HFF-Myc (cell line): ENCODE data around the gene PPP1R3G.
A peak's percentile ranks its signal among the peaks of the same experiment; 100 is the strongest.
"Not testable (repeated sequence)": the region's sequence is repeated elsewhere in the genome, so short reads cannot be mapped to it uniquely, and the experiment has no call there.

Experiments
- DNase-seq: peaks from one replicate; pipeline ENCODE4 v3.0.0-alpha.2; 2011; ENCODE audit warnings: low read depth; ENCODE audit errors: extremely low read depth
- H3K4me3 ChIP-seq: replicated peaks from 2 replicates; pipeline ENCODE4 v1.5.1; 2011; ENCODE audit warnings: low read depth, mild to moderate bottlenecking, control low read depth, low read length
- CTCF ChIP-seq: IDR thresholded peaks from 2 replicates; pipeline ENCODE4 v1.5.1; 2012; ENCODE audit warnings: mild to moderate bottlenecking, low read depth, low read length, control low read depth; ENCODE audit errors: missing control alignments

The PPP1R3G gene

DNA sequence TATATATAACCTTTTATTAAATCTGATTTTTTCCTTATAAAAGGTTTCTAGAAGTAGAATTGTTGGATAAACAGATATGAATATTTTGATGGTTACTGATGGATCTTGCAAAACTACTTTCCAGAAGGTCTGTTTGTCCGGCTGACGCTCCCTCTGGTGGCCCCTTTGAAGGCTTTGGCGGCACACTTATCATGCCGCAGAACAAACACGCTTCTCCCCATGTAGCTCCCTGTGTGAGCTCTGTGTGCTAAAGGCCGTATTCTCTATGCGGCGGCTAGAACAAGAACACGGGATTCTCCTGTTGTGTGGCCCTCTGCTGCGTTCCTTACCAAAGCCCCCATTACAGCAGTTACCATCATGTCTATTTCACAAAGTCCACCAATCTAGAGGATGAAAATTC is 30.0 kb downstream of the PPP1R3G start:
- DNase-seq: no peak
- peak; percentile 29 for TF ChIP-seq CTCF
- H3K4me3 ChIP-seq: no peak overlapping the region

GRCh38 chr6:5116243-5116991 is 31.3 kb downstream of the PPP1R3G start:
- TF ChIP-seq CTCF: no peak
- H3K4me3 ChIP-seq: no peak overlapping the region
- no peak for DNase-seq

DNA sequence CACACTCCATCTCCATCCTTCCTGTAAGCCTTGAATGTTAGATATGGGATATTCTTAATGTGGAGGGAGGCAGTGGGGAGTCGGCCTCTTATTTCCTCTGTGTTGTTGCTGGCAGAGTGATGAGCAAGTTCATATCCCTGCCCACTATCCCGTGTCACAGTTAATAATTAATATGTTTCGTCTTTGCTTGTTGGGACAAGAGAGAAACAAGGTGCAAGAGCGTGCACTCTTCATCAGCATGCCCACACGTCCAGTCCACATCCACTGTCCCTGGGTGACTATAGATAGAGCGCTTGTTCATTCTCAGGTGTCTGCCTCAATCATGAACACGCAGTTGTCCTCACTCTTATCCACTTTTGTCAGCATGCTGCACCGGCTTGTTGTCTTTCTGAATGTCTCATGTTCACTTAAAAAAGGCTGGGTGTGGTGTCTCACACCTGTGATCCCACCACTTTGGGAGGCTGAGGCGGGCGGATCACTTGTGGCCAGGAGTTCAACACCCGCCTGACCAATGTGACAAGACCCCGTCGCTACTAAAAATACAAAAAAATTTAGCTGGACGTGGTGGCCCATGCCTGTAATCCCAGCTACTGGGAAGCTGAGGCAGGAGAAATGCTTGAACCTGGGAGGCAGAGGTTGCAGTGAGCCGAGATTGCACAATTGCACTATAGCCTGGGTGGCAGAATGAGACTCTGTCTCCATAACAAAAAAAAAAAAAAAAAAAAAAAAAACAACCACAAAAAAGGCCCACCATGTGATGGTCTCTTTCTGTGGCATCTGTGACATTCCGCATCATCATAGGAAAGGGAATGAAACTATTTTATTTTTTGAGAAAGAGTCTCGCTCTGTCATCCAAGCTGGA is 34.2 kb downstream of the PPP1R3G start:
- H3K4me3 ChIP-seq: no peak overlapping the region
- no peak for DNase-seq
- no peak for TF ChIP-seq CTCF

DNA sequence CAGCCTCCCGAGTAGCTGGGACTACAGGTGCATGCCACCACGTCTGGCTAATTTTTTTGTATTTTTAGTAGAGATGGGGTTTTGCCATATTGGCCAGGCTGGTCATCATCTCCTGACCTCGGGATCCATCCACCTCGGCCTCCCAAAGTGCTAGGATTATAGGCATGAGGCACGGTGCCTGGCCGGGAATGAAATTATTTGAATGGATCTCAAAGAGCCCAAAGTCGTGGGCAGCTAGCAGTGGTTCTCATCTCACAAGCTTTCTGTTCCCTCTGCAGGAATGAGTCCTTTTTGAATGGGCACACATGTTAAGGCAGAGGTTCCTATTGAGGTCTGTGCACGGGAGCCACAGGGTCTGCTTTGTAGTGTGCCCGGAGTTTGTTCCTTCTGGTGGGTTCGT is 34.9 kb downstream of the PPP1R3G start:
- no peak for TF ChIP-seq CTCF
- no peak overlapping the region for H3K4me3 ChIP-seq
- DNase-seq: no peak

DNA sequence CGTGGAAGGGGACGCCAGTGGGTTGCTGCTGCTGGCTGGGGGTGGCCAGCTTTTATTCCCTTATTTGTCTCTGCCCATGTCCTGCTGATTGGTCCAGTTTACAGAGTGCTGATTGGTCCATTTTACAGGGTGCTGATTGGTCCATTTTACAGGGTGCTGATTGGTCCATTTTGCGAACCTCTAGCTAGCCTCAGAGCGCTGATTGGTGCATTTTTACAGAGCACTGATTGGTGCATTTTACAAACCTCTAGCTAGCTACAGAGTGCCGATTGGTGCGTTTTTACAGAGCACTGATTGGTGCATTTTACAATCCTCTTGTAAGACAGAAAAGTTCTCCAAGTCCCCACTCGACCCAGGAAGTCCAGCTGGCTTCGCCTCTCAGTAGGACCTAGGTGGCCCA is 35.4 kb downstream of the PPP1R3G start:
- H3K4me3 ChIP-seq, DNase-seq: not testable (repeated sequence)

GRCh38 chr6:5121479-5121878 is 36.3 kb downstream of the PPP1R3G start:
- DNase-seq: no peak
- H3K4me3 ChIP-seq: no peak overlapping the region
- no peak for TF ChIP-seq CTCF

- no peak overlapping the region for H3K4me3 ChIP-seq
- no peak for TF ChIP-seq CTCF
- no peak for DNase-seq
These were observed 36.8 kb downstream of the PPP1R3G start for GRCh38 chr6:5121956-5122355.
